GM08714 (cell line): ENCODE measurements around the gene C10orf105.

Experiments used
- H3K4me3 ChIP-seq: fragments of 200-500 bp; sonication (Bioruptor generic); 2 replicates; pipeline ENCODE4 v1.5.1; 2014; ENCODE audit warnings: mild to moderate bottlenecking, low read length, inconsistent platforms
- ZNF274 ChIP-seq: IDR thresholded peaks from 2 replicates; pipeline ENCODE4 v1.6.1; 2012; ENCODE audit warnings: mild to moderate bottlenecking, low read depth, low read length

The C10orf105 gene

DNA sequence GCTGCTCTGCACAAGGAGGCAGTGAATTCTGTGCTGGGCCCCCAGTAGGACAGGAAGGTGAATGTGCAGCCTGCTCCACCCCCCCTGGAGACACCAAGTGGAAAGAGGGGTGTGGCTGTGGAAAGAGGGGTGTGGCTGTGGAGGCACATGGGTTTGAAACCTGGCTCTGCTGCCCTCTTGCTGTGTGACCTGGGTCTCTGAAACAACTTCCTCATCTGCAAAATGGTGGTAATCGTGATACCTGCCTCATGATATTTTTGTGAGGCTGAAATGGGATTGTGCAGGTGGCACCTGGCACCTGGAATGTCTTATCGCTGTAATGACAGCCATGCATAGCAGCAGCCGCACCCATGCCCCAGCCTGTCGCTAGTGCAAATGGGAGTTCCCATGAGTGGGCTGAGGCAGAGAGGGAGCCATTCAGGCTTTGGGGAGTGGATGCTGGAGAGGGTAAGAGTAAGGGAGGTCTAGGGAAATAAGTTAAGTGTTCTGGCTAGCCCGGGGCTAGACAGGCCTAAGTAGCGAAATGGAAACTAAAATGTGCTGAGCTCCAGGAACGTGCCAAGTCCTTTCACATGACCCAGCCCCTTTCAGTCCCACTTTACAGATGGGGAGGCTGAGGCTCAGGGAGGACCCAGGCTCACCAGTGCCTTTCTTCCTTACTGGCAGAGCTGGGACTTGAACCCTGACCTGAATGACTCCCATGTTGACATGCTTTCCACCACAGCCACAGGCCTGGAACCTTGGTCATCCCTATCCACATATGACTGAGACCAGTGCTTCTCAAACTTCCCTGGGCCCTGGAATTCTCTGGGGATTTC is 35.0 kb downstream of the C10orf105 start:
- no peak overlapping the region for H3K4me3 ChIP-seq
- no peak for TF ChIP-seq ZNF274

- no peak for TF ChIP-seq ZNF274
- no peak overlapping the region for H3K4me3 ChIP-seq
Measured at GRCh38 chr10:71683301-71683700, 36.3 kb downstream of the C10orf105 start.

- no peak for TF ChIP-seq ZNF274
- no peak overlapping the region for H3K4me3 ChIP-seq
Measured at GRCh38 chr10:71681977-71682376, 37.6 kb downstream of the C10orf105 start.

GRCh38 chr10:71679425-71679824 is 40.2 kb downstream of the C10orf105 start:
- TF ChIP-seq ZNF274, result no peak
- H3K4me3 ChIP-seq, result no peak overlapping the region

DNA sequence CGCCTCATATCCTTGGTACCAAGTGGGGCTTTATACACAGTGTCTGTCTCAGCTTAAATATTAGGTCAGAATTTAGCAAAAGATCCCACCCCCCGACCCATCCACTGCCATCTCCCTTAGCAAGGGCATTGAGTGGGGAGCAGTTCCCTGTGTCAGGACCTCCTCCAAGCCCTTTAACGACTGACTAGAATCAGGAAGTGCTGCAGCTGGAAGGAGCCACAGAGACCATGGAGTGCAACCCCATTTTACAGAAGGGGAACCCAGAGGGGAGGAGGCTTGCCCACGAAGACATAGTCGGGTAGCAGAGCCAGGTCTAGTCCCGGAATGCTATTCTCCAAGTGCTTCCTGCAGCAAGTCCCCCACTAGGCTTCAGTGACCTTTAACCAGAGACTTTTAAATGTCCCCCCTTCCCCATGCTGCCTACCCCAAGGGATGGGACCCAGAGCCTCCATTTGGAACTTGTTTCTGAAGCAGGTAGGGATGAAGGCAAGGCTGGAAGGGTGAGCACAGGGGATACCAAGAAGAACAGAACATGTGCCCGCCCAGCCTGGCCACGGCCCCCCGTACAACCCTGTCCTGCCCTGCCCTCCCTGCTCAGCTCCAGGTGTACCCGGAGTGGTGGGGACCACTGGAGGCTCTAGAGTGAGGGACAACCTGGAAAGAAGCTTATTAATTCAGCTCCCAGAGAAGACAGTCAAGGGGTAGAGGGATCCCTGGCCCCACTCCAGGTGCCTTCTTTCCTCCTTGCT is 41.3 kb downstream of the C10orf105 start:
- no peak for TF ChIP-seq ZNF274
- H3K4me3 ChIP-seq, result no peak overlapping the region

DNA sequence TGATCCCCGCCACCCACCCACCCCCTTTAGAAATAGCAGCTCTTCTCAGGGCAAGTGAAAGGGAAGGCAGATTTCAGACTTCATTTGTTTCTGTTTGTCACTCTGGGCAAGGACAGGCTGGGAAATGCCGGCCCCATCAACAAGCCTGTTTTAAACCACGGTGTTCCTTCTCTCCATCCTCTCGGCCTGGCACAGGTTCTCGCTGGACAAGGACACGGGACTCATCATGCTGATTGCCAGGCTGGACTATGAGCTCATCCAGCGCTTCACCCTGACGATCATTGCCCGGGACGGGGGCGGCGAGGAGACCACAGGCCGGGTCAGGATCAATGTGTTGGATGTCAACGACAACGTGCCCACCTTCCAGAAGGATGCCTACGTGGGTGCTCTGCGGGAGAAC is 42.3 kb downstream of the C10orf105 start:
- no peak overlapping the region for H3K4me3 ChIP-seq
- no peak for TF ChIP-seq ZNF274

GRCh38 chr10:71675295-71675970 is 44.1 kb downstream of the C10orf105 start:
- no peak for TF ChIP-seq ZNF274
- H3K4me3 ChIP-seq, result no peak overlapping the region

- no peak overlapping the region for H3K4me3 ChIP-seq
- TF ChIP-seq ZNF274, result no peak
Measured at GRCh38 chr10:71671994-71672946, 47.3 kb downstream of the C10orf105 start.

GRCh38 chr10:71667387-71667752 is 52.2 kb downstream of the C10orf105 start:
- TF ChIP-seq ZNF274, result no peak
- no peak overlapping the region for H3K4me3 ChIP-seq

GRCh38 chr10:71666639-71667386 is 52.8 kb downstream of the C10orf105 start:
- TF ChIP-seq ZNF274, result no peak
- H3K4me3 ChIP-seq, result no peak overlapping the region

- no peak for TF ChIP-seq ZNF274
- H3K4me3 ChIP-seq, result no peak overlapping the region
Measured at GRCh38 chr10:71665456-71665855, 54.1 kb downstream of the C10orf105 start.

GRCh38 chr10:71664585-71664984 is 55.0 kb downstream of the C10orf105 start:
- no peak overlapping the region for H3K4me3 ChIP-seq
- no peak for TF ChIP-seq ZNF274

DNA sequence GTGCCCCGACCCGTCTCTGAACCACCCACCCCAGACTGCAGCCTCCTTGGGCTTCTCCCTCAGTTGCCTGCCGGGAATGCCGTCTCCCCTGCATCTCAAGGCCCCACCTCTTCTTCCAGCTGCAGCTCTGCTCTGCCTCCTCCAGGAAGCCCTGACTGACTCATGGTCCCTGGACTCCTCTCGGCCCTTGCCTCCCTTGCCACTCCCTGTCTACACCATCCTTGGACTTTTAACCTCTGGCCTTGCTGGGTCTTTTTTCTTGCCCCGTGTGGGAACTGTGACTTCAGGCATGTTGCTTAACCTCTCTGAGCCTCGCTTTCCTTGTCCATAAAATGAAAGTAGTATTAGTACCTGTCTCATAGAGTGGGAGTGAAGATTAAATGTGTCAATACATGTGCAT is 56.3 kb downstream of the C10orf105 start:
- no peak for TF ChIP-seq ZNF274
- H3K4me3 ChIP-seq, result no peak overlapping the region
